ENCODE data around the gene TCEA3.

DNA sequence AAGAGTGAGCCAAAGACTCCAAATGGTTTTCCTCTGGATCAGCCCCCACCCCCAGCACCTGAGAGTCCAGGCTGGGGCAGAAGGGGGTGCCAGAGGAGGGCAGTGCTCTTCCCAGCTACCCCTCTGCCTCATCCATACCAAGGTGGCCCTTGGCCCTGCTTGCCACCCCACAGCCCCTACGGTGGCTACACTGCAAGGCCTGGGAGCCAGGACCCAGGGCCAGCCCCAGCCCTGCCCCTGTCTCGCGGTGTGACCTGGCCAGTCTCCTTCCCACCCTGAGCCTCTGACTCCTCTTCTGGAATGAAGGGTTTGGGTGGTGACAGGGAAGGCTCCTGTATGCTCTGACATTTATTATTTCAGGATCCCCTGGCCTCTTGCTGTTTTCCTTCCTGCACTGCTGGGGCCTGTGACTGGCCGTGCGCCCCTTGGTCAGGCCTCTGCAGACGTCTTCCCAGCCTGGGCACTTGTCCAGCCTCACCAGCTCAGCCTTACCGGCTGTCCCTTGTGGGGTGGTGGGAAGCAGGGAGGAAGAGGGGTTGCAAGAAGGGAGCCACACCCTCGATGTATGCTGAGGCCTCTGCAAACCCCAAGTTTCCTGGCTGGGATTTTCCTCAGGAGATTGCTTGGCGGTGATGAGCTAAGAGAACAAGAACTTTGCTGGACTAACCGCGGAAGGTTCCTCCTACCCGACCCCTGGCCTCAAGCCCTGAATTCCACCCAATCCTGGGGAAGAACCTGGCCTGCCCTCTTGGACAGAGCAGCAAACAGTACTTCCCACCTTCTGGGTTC is 45.9 kb upstream of the TCEA3 start:
- TF ChIP-seq POLR2AphosphoS5 (IDR thresholded peaks at IDR 0.05) (no peak), POLR2A (IDR thresholded peaks at IDR 0.05) (no peak), EP300 (IDR thresholded peaks at IDR 0.05) (no peak)
- TF ChIP-seq, protein P1, sequence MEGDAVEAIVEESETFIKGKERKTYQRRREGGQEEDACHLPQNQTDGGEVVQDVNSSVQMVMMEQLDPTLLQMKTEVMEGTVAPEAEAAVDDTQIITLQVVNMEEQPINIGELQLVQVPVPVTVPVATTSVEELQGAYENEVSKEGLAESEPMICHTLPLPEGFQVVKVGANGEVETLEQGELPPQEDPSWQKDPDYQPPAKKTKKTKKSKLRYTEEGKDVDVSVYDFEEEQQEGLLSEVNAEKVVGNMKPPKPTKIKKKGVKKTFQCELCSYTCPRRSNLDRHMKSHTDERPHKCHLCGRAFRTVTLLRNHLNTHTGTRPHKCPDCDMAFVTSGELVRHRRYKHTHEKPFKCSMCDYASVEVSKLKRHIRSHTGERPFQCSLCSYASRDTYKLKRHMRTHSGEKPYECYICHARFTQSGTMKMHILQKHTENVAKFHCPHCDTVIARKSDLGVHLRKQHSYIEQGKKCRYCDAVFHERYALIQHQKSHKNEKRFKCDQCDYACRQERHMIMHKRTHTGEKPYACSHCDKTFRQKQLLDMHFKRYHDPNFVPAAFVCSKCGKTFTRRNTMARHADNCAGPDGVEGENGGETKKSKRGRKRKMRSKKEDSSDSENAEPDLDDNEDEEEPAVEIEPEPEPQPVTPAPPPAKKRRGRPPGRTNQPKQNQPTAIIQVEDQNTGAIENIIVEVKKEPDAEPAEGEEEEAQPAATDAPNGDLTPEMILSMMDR (IDR thresholded peaks at IDR 0.05): no peak

Measured in stomach (tissue), 4 donors.